Upper lobe of left lung (tissue), 6 donors: Measurements from ENCODE around the gene EMILIN1. TPM values are rescaled to one million over a fixed set of nuclear protein-coding genes. Genes with fewer than 3 reads are reported as not detected.
A peak's percentile ranks its signal among the peaks of the same experiment; 100 is the strongest.

ENCODE experiments used
- ATAC-seq, 2 donors: fragments of 200-7000 bp; cut with Tn5 transposase; one replicate each; pipeline ENCODE4 v1.9.1; 2022; ENCODE audit warnings: mild to moderate bottlenecking in 2 of 2, moderate library complexity in 2 of 2; ENCODE audit not compliant: low FRiP score in 2 of 2
- DNase-seq, 2 donors: peaks; one replicate each; pipeline ENCODE4 v3.0.0-alpha.2; 2019 to 2020
- H3K27ac ChIP-seq, 4 donors: fragments of 200-600 bp; sonication (generic); one replicate each; pipeline ENCODE4 v1.5.1; 2016 to 2019
- H3K27me3 ChIP-seq, 4 donors: fragments of 200-600 bp; sonication (generic); one replicate each; pipeline ENCODE4 v1.5.1; 2017 to 2019
- H3K36me3 ChIP-seq, 4 donors: fragments of 200-600 bp; sonication (generic); one replicate each; pipeline ENCODE4 v1.5.1; 2016 to 2019
- H3K4me1 ChIP-seq, 4 donors: fragments of 200-600 bp; sonication (generic); one replicate each; pipeline ENCODE4 v1.5.1; 2018 to 2019
- H3K4me3 ChIP-seq, 4 donors: fragments of 200-600 bp; sonication (generic); one replicate each; pipeline ENCODE4 v1.5.1; 2017 to 2019; ENCODE audit warnings: mild to moderate bottlenecking in 2 of 4, moderate library complexity in 1 of 4
- H3K9me3 ChIP-seq, 4 donors: fragments of 200-600 bp; sonication (generic); one replicate each; pipeline ENCODE4 v1.5.1; 2018 to 2019
- EP300 ChIP-seq, 4 donors: sonication (generic); formaldehyde crosslinking; IDR thresholded peaks; one replicate each; pipeline ENCODE4 v1.5.1; 2017; ENCODE audit warnings: antibody characterized with exemption in 4 of 4, control low read depth in 2 of 4
- POLR2A ChIP-seq, 4 donors: fragments of 450-650 bp; IDR thresholded peaks; one replicate each; pipeline ENCODE4 v1.5.1; 2016 to 2017; ENCODE audit warnings: antibody characterized with exemption in 4 of 4, mild to moderate bottlenecking in 2 of 4
- POLR2AphosphoS5 ChIP-seq, 2 donors: sonication (generic); formaldehyde crosslinking; IDR thresholded peaks; one replicate each; pipeline ENCODE4 v1.5.1; 2017; ENCODE audit warnings: antibody characterized with exemption in 2 of 2
- WGBS, 2 donors: methylation state at CpG; one replicate each; pipeline ENCODE4 v1.1.5; 2017 to 2018; 5-methylcytosine and 5-hydroxymethylcytosine counted together
- total RNA-seq, 6 donors: library from RNA; depleted of rRNA in 4 of 6; stranded (reverse); fragments of >200 nt in 4 of 6; gene quantifications; one replicate each; pipeline versions ENCODE4 v1.1.0 to v1.2.1, GENCODE V29; 2016 to 2021
- TF ChIP-seq, protein P1 (sequence below), 6 experiments: fragments of 450-650 bp in 4 of 6; fragments of 200-600 bp in 2 of 6; sonication (generic) in 2 of 6; IDR thresholded peaks; one replicate each; pipeline ENCODE4 v1.5.1; 2016 to 2019; ENCODE audit warnings: antibody characterized with exemption in 6 of 6
- donor health status: DM: no; HTN: no; CAD: no; lungs with moderate emphysema.
- donor health status: DM: no; HTN: yes; CAD: no; lungs with severe emphysema.

EMILIN1 gene
- total RNA-seq, 6 donors from 2014 or later = 20.7 to 158 (median 49.0) TPM

DNA sequence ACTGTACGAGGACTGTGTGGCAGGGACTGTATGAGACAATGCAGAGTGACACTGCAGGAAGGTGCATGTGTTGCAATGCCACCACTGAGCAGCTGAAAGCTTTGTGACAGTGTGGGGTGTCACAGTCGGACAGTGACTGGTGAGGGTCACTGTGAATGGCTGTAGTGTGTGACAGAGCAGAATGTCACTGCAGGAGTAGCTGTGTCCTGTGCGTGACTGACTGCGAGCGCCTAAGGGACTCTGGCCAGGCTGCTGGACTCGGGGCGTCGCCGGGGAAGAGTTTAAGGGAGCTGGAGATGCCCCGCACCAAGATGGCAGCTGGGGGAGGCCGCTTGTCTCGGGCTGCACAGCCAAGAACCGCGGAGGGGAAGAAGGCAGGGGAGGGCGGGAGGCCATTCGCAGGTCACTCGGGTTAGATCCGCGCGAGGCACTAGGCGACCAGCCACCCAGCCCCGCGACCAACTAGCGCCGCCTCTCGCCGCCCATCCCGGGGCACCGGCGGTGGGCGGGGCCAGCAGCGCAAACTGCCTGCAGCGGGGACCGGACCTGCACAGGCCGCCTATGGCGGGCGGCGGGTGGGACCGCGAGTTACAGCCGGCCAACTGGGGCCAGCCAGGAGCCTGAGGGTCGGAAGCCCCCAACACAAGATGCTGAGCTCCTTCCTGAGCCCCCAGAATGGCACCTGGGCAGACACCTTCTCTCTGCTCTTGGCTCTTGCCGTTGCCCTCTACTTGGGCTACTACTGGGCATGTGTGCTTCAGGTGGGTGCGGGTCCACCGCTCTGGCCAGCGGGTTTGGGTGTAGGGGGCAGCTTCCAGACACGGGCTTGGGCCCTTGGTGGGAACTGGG, 45.1 kb downstream of the EMILIN1 start, which contains the start of gene ABHD1:
Gene ABHD1 (plus strand): TSS at position 514 of the 849 bp plus-strand sequence. CDS start 134 bp downstream, at position 648.
- TF ChIP-seq POLR2A (IDR thresholded peaks at IDR 0.05) = peak in 1 of 4 donors; percentile 51
- no peak for TF ChIP-seq EP300 (IDR thresholded peaks at IDR 0.05)
- Histone ChIP-seq H3K27me3 (peaks cover 0 to 8% (median 4%) of the 10 kb centered on the region in 4 donors), H3K9me3 (no peaks in the 10 kb centered on the region), H3K4me3 (peak within 1 kb of the TSS; percentile 52 to 71 (median 70)), H3K36me3 (no peaks in the 10 kb centered on the region), H3K27ac (peak within 1 kb of the TSS; percentile 35 to 76 (median 72)), H3K4me1 (peaks cover 10 to 24% (median 15%) of the 10 kb centered on the region in 4 donors)
- ATAC-seq (peak; percentile 80 to 89), DNase-seq (peak; percentile 83 to 95)
- WGBS, 2 donors = 9 to 30% methylated on average over 2 to 40 of the region's 47 CpGs

DNA sequence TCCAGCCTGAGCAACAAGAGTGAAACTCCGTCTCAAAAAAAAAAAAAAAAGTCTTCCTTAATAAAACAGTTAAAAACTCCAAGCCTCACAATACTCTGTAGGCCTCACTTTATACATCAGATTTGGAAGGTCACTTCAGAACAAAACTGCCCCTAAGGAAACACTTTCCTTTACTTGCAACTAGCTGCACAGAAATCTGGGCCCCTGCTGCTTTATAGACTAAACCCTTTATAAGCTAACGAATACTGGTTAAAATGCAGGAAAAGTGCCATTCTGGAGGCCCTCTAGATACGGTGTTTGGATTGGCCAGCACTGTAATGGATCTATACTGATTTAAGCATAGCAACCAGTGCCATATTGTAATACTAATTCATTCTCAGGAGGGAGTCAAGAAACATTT, 46.7 kb downstream of the EMILIN1 start:
- H3K27ac ChIP-seq = no peak overlapping the region
- 82 to 88% methylated on average over 3 of the region's 3 CpGs for WGBS, 2 donors
- no peaks in the 10 kb centered on the region for H3K9me3 ChIP-seq
- H3K4me3 ChIP-seq = no peak overlapping the region
- no peaks in the 10 kb centered on the region for H3K27me3 ChIP-seq
- peaks cover 0 to 8% (median 4%) of the 10 kb centered on the region in 4 donors for H3K36me3 ChIP-seq
- peaks cover 4 to 15% (median 9%) of the 10 kb centered on the region in 4 donors for H3K4me1 ChIP-seq
- ATAC-seq (no peak), DNase-seq (no peak)
- TF ChIP-seq POLR2AphosphoS5 (IDR thresholded peaks at IDR 0.05) (no peak), POLR2A (IDR thresholded peaks at IDR 0.05) (no peak)
- TF ChIP-seq, protein P1, sequence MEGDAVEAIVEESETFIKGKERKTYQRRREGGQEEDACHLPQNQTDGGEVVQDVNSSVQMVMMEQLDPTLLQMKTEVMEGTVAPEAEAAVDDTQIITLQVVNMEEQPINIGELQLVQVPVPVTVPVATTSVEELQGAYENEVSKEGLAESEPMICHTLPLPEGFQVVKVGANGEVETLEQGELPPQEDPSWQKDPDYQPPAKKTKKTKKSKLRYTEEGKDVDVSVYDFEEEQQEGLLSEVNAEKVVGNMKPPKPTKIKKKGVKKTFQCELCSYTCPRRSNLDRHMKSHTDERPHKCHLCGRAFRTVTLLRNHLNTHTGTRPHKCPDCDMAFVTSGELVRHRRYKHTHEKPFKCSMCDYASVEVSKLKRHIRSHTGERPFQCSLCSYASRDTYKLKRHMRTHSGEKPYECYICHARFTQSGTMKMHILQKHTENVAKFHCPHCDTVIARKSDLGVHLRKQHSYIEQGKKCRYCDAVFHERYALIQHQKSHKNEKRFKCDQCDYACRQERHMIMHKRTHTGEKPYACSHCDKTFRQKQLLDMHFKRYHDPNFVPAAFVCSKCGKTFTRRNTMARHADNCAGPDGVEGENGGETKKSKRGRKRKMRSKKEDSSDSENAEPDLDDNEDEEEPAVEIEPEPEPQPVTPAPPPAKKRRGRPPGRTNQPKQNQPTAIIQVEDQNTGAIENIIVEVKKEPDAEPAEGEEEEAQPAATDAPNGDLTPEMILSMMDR (IDR thresholded peaks at IDR 0.05) = no peak

DNA sequence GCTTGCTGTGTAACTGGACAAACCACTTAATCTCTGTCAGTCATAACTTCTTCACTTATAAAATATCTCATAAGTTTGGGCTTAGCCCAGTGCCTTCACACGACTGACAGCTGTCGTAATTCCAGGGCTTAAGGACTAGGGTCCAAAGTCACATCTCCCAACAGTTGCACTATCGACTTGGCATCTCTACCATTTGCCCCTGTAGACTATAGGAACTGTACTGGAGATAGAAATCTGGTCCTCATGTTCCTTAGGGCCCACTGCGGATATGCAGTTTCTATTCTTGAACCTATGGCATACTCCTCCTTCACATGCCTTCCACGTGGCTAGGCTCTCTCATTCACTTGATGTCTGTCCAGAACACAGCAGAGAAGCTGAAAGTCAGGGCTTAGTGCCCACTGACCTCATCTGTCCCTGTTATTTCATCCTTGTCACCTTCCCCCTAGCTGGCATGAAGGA, 47.9 kb downstream of the EMILIN1 start:
- DNase-seq (no peak), ATAC-seq (no peak)
- peaks cover 0 to 20% (median 15%) of the 10 kb centered on the region in 4 donors for H3K36me3 ChIP-seq
- no peak for TF ChIP-seq POLR2A (IDR thresholded peaks at IDR 0.05)
- TF ChIP-seq, protein P1 (IDR thresholded peaks at IDR 0.05) = no peak
- TF ChIP-seq POLR2AphosphoS5 (IDR thresholded peaks at IDR 0.05) = no peak
- no peak for TF ChIP-seq EP300 (IDR thresholded peaks at IDR 0.05)
- no peaks in the 10 kb centered on the region for H3K9me3 ChIP-seq
- H3K4me1 ChIP-seq = peaks cover 4 to 15% (median 9%) of the 10 kb centered on the region in 4 donors
- H3K27me3 ChIP-seq = no peaks in the 10 kb centered on the region
- H3K27ac ChIP-seq = no peak overlapping the region
- no peak overlapping the region for H3K4me3 ChIP-seq
- 58 to 65% methylated on average over 5 of the region's 5 CpGs for WGBS, 2 donors

GRCh38 chr2:27127883-27128667, 49.7 kb downstream of the EMILIN1 start:
- 89 to 97% methylated on average over 5 to 9 of the region's 9 CpGs for WGBS, 2 donors
- H3K27me3 ChIP-seq = no peaks in the 10 kb centered on the region
- DNase-seq = no peak
- H3K4me1 ChIP-seq = peaks cover 4 to 22% (median 10%) of the 10 kb centered on the region in 4 donors
- H3K4me3 ChIP-seq = no peak overlapping the region
- TF ChIP-seq, protein P1 (IDR thresholded peaks at IDR 0.05) = no peak
- no peak for TF ChIP-seq POLR2A (IDR thresholded peaks at IDR 0.05)
- TF ChIP-seq POLR2AphosphoS5 (IDR thresholded peaks at IDR 0.05) = no peak
- no peak for TF ChIP-seq EP300 (IDR thresholded peaks at IDR 0.05)
- ATAC-seq = no peak
- H3K36me3 ChIP-seq = peaks cover 0 to 36% (median 28%) of the 10 kb centered on the region in 4 donors
- H3K27ac ChIP-seq = no peak overlapping the region
- H3K9me3 ChIP-seq = no peaks in the 10 kb centered on the region
